OCI-LY7 (cell line): ENCODE measurements around the gene SNAPC1. TPM values are rescaled to one million over a fixed set of nuclear protein-coding genes. Genes with fewer than 3 reads are reported as not detected.
A peak's percentile ranks its signal among the peaks of the same experiment; 100 is the strongest.

Experiments used
- BruUV-seq: library from RNA; stranded (reverse); fragments of 400-500 nt; replicated peaks from 2 replicates; lab custom pipeline; 2021; lab: Mats Ljungman, UMichigan
- CTCF ChIA-PET: fragments of 300-600 bp; sonication (Branson Sonifier 250); formaldehyde crosslinking; loops from one replicate; lab custom pipeline; 2022; ENCODE audit warnings: antibody characterized with exemption; ENCODE audit not compliant: unreplicated experiment; lab: Charles Lee
- POLR2A ChIA-PET: fragments of 300-600 bp; sonication (Branson Sonifier 250); formaldehyde crosslinking; loops from one replicate; lab custom pipeline; 2022; ENCODE audit warnings: antibody characterized with exemption; lab: Charles Lee
- DNase-seq: peaks from one replicate; pipeline ENCODE4 v3.0.0-alpha.2; 2015; ENCODE audit warnings: low spot score
- H2AFZ ChIP-seq: fragments of 200-600 bp; sonication (generic), shearing (Covaris generic); 2 replicates; pipeline ENCODE4 v1.6.1; 2014; ENCODE audit warnings: mild to moderate bottlenecking, antibody characterized with exemption, low read length, moderate library complexity
- H3K27ac ChIP-seq: fragments of 200-600 bp; sonication (generic); 2 replicates; pipeline ENCODE4 v1.5.1; 2014; ENCODE audit warnings: mixed run types, low read depth, mild to moderate bottlenecking, moderate library complexity, low read length, inconsistent platforms; ENCODE audit not compliant: poor library complexity, severe bottlenecking
- H3K36me3 ChIP-seq: fragments of 200-600 bp; sonication (generic); 2 replicates; pipeline ENCODE4 v1.6.1; 2014; ENCODE audit warnings: mild to moderate bottlenecking, antibody characterized with exemption, low read length, moderate library complexity, mixed read lengths; ENCODE audit not compliant: insufficient read depth
- H3K4me1 ChIP-seq: fragments of 200-600 bp; sonication (generic); 2 replicates; pipeline ENCODE4 v1.5.1; 2014; ENCODE audit warnings: mild to moderate bottlenecking, low read length; ENCODE audit not compliant: insufficient read depth, poor library complexity, severe bottlenecking
- H3K4me2 ChIP-seq: fragments of 200-600 bp; sonication (generic); 2 replicates; pipeline ENCODE4 v1.6.1; 2014; ENCODE audit warnings: mild to moderate bottlenecking, low read length
- H3K4me3 ChIP-seq: fragments of 200-600 bp; sonication (generic); 2 replicates; pipeline ENCODE4 v1.5.1; 2014; ENCODE audit warnings: mild to moderate bottlenecking, low read depth, low read length; ENCODE audit not compliant: poor library complexity, severe bottlenecking
- H3K79me2 ChIP-seq: fragments of 200-600 bp; sonication (generic); 2 replicates; pipeline ENCODE4 v1.6.1; 2016; ENCODE audit warnings: low read depth, mild to moderate bottlenecking, low read length, moderate library complexity, mixed read lengths; ENCODE audit not compliant: insufficient read depth
- H3K9me2 ChIP-seq: fragments of 200-600 bp; sonication (generic); 2 replicates; pipeline ENCODE4 v1.6.1; 2016; ENCODE audit warnings: mild to moderate bottlenecking, low read length, mixed read lengths; ENCODE audit not compliant: insufficient read depth
- H3K9me3 ChIP-seq: fragments of 200-600 bp; sonication (generic); 2 replicates; pipeline ENCODE4 v1.6.1; 2014; ENCODE audit warnings: mild to moderate bottlenecking, mixed run types, low read length, mixed read lengths
- H4K20me1 ChIP-seq: fragments of 200-600 bp; sonication (generic); 2 replicates; pipeline ENCODE4 v1.6.1; 2014; ENCODE audit warnings: mild to moderate bottlenecking, antibody characterized with exemption, low read length, moderate library complexity, mixed read lengths; ENCODE audit not compliant: insufficient read depth
- EZH2phosphoT487 ChIP-seq: fragments of 200-600 bp; sonication (generic); IDR thresholded peaks from 2 replicates; pipeline ENCODE4 v1.6.1; 2018; ENCODE audit warnings: low read depth, borderline replicate concordance, mild to moderate bottlenecking, mixed run types, antibody characterized with exemption, low read length, moderate library complexity, mixed read lengths
- intact Hi-C: fragments of 100-400 bp; cut with micrococcal nuclease; formaldehyde crosslinking; loops from one replicate; pipeline ENCODE4 v1.10.0; 2022; ENCODE audit not compliant: unreplicated experiment
- total RNA-seq, 2 experiments: library from RNA; depleted of rRNA in 1 of 2; stranded (reverse); fragments of >200 nt in 1 of 2; shearing (Covaris generic) in 1 of 2; gene quantifications; 2 replicates each; pipeline ENCODE4 v1.2.3, GENCODE V29; 2014 to 2022
- TF ChIP-seq, protein P1 (sequence below): fragments of 200-600 bp; sonication (generic); conservative IDR thresholded peaks from 2 replicates; pipeline ENCODE4 v1.5.1; 2014; ENCODE audit warnings: mild to moderate bottlenecking, antibody characterized with exemption, low read length, moderate library complexity, mixed read lengths

The SNAPC1 gene
- total RNA-seq, 2 experiments from 2014 or later: 10.5 to 12.1 TPM

DNA sequence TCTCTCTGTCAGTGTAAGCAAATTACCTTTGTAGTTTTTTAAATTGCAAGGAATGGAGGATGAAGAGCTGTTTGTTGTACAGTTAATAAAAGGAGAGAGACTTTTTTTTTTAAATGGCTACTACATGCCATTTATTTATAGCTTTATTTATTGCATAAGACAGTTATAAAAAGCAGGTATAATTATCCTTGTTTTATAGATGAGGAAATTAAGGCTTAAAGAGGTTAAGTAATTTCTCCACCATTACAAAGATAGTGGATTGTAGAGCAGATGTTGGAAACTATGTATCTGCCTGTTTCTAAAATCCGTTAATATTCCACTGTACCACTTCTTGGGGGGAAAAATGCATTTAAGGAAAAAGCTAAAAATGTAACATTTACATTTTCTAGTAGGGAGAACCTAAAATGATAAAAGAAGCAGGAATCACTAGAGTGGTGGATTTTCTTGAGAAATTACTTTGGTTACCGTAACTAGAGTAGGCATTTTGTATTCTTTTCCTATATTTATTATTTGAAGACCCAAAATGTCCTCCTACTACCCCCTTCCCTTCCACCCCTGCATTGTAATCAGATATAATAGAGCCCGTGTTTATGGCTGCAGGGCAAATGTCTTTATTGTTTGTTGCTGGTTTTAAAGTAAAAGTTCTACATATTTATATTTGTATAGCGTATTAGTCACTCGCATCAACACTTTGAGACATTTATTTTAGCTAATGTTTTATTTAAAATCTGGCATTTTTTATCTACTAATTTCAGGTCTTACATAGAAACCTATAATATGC is 2.3 kb downstream of the SNAPC1 start:
- H3K9me3 ChIP-seq: no peaks in the 10 kb centered on the region
- peak overlapping the region; percentile 91 for H3K4me2 ChIP-seq
- peak overlapping the region; percentile 92 for H3K4me3 ChIP-seq
- BruUV-seq: no TSS peak
- intact Hi-C loops: no loop called here
- no peak overlapping the region for H2AFZ ChIP-seq
- H3K27ac ChIP-seq: no peak overlapping the region
- H3K36me3 ChIP-seq: peaks cover 52% of the 10 kb centered on the region
- DNase-seq: no peak
- peaks cover 11% of the 10 kb centered on the region; the same call in 1 of the 2 replicates for H4K20me1 ChIP-seq
- ChIA-PET POLR2A (interaction anchor here (0.8 to 5.6 kb wide), 15 partner anchors 8 to 295 kb away, joined by 3 to 55 read pairs (median 6); no protein-coding TSS in a partner anchor), CTCF (no interaction called here)
- H3K9me2 ChIP-seq: no peaks in the 10 kb centered on the region
- peaks cover 53% of the 10 kb centered on the region for H3K79me2 ChIP-seq
- TF ChIP-seq EZH2phosphoT487: no peak
- TF ChIP-seq, protein P1, sequence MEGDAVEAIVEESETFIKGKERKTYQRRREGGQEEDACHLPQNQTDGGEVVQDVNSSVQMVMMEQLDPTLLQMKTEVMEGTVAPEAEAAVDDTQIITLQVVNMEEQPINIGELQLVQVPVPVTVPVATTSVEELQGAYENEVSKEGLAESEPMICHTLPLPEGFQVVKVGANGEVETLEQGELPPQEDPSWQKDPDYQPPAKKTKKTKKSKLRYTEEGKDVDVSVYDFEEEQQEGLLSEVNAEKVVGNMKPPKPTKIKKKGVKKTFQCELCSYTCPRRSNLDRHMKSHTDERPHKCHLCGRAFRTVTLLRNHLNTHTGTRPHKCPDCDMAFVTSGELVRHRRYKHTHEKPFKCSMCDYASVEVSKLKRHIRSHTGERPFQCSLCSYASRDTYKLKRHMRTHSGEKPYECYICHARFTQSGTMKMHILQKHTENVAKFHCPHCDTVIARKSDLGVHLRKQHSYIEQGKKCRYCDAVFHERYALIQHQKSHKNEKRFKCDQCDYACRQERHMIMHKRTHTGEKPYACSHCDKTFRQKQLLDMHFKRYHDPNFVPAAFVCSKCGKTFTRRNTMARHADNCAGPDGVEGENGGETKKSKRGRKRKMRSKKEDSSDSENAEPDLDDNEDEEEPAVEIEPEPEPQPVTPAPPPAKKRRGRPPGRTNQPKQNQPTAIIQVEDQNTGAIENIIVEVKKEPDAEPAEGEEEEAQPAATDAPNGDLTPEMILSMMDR: no peak
- peaks cover 36% of the 10 kb centered on the region for H3K4me1 ChIP-seq

DNA sequence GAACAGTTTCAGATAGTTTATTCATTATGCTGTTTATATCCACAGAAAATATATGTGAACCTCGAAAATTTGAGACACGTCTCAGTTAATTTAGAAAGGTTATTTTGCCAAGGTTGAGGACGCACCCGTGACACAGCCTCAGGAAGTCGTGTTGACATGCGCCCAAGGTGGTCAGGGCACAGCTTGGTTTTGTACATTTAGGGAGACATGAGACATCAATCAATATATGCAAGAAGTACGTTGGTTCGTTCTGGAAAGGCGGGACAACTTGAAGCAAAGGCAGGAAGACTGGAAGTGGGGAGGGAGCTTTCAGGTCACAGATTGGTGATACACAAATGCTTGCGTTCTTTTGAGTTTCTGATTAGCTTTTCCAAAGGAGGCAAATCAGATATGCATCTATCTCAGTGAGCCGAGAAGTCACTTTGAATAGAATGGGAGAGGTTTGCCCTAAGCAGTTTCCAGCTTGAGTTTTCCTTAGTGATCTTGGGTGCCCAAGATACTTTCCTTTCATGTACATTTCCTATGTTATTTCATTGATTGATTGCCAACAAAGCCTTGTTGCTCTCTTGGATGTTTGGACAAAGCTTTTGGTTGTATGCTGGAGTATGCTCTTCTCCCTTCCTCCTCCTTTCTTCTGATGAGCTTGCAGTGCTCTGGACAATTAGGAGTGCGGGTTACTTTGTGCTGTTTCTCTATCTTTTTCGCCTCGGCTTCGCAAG is 3.2 kb downstream of the SNAPC1 start:
- intact Hi-C loops: no loop called here
- H3K4me3 ChIP-seq: peak overlapping the region; percentile 92
- H3K4me1 ChIP-seq: peaks cover 36% of the 10 kb centered on the region
- H3K9me2 ChIP-seq: no peaks in the 10 kb centered on the region
- ChIA-PET CTCF (no interaction called here), POLR2A (interaction anchor here (0.5 to 5.6 kb wide), 11 partner anchors 11 to 294 kb away, joined by 3 to 55 read pairs (median 4); no protein-coding TSS in a partner anchor)
- no peak overlapping the region for H2AFZ ChIP-seq
- TF ChIP-seq, protein P1: no peak
- TF ChIP-seq EZH2phosphoT487: no peak
- peaks cover 11% of the 10 kb centered on the region; the same call in 1 of the 2 replicates for H4K20me1 ChIP-seq
- peaks cover 53% of the 10 kb centered on the region for H3K79me2 ChIP-seq
- peak overlapping the region; percentile 91 for H3K4me2 ChIP-seq
- no peak for DNase-seq
- BruUV-seq: no TSS peak
- no peaks in the 10 kb centered on the region for H3K9me3 ChIP-seq
- no peak overlapping the region for H3K27ac ChIP-seq
- H3K36me3 ChIP-seq: peaks cover 60% of the 10 kb centered on the region
